ENCODE data around the gene TTC12. TPM values are rescaled to one million over a fixed set of nuclear protein-coding genes. Genes with fewer than 3 reads are reported as not detected.
"Not testable (repeated sequence)": the region's sequence is repeated elsewhere in the genome, so short reads cannot be mapped to it uniquely, and the experiment has no call there.

TTC12 gene
- polyA plus RNA-seq, 1 donor = 48.4 TPM

DNA sequence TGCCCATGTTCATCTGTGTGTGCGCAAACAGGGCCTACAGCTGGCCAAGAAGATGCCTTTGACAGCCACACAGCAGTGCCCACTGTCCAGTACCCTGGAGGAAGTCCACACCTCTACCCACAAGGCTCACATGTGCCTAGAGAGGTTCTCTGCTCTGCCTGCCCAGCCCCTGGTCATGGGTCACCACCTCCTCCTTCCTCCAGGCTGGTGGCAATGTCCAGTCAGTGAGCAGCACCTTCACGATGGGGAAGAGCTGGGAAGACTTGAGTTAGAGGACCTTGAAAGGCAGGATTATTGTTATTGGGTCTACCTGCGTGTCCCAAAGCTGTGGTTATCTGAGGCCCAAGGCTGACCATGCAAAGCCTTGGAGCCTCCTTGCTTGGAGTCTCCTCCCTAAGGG, 28.4 kb upstream of the TTC12 start:
- no peak for DNase-seq

DNA sequence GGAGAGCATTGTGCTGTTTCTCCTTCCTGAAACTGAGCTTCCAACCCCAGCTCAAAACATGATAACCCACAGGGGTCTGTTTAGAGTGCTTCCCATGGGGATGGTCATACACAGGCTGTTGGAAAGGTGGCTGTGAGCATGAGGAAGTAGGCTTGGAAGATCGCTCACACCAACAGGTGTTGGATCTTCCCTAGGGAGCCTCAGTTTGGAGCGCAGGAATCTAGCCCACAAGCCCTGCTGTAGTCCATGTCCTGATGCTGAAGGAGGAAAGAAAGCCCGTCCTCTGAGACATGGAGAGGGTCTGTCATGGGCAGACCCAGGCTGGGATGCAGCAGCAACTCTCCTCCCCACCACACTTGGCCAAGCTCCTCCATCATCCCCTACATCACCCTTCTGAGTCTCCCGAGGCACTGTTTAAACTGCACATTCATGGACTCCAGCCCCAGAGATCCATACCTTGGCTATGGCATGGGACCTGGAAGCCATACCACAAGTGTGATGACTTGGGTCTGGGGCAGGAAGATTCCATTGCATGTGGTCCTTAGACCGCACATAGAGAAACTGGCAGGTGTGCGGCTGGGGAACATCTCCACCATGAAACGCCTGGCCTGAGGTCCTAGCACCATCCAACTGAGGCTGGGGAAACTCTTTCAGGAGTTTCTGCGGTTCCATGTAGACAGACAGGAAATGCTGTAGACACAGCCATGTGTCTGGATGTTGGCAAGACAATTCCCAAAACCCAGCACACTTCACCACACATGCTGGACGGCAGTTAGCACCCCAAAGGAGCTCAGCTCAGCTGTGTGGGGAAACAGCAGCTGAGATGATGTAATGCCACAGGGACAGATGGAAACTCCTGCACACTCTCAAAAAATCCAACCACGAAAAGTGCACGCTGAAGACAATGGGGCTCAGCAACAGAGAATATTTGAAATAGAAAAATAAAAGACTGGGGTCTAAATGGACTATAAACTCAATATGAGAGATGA, 27.6 kb upstream of the TTC12 start:
- no peak for DNase-seq

DNA sequence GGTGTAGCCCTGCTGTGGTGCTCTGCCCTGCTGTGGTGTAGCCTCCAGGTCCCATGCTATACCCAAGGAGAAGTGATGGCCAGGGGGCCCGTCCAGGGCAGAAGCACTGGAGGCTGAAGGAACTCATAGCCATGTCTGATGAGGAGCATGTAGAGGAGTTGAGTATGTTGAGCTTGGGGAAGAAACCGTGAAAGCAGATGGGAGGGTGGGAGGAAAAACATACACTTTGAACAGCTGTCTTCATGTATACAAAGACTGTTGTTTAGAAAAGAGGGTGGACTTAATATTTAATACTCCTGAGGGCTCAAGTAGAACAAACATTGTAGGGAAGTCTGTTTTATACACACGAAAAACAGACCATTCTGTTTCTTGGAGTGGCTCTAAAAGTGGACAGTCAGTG, 26.6 kb upstream of the TTC12 start:
- DNase-seq = no peak

DNA sequence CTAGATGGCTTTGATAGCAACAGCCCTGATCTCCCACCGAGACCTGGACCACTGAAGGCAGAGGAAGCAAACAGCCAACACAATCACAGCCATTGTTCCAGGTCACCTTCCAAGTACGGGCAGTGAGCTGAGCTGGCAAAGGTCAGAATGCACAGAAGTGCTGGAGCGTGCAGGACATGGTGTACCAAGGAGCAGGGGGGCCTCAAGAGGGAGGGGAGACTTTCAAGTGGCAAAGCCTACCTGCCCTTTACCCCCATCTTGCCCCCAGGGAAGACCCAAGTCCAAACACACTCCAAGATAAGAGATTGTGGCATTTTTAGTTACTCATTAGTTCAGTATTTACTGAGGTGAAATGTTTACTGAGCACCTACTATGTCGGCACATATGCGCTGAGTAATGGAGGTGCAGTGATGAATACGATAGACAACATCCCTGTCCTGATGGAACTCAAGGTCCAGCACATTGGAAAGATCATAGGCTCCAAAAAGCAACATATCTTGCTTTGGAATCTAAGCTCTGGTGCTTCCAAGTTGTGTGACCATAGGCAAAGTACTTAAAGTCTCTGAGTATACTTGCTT, 26.0 kb upstream of the TTC12 start:
- no peak for DNase-seq

DNA sequence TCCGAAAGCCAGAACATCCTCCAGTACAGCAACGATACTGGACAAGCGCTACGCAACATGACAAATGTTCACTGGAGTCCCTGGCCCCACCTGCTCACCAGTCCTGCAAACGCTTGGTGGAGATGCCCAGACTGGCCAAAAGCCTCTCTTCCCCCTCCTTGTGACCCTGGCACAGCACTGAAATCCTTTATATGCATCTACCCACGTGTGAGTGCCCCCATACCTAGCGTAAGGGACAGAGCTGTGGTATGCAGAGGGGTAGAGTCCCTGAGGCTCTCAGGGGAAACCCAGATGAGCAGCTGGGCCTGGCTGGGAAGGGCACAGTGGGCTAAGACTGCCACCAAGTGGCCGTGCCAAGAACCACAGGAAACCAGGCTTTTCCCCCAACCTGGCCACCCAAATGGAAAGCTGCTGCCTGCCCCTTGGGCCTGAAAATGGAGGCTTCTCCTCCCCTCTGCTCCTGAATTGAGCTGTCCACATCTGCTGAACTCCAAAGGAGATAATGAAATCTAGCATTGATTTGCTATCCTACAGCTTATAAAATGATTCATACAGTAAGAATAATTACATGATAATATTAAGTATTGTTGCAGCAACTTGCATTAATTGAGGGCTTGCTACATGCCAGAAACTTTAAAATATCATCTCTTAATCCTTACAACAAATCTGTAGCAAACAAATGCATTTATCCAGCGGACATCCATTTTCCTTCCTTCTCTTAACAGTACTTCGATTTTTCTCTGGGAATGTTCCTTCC, 24.8 kb upstream of the TTC12 start:
- peak; percentile 50 for DNase-seq

DNA sequence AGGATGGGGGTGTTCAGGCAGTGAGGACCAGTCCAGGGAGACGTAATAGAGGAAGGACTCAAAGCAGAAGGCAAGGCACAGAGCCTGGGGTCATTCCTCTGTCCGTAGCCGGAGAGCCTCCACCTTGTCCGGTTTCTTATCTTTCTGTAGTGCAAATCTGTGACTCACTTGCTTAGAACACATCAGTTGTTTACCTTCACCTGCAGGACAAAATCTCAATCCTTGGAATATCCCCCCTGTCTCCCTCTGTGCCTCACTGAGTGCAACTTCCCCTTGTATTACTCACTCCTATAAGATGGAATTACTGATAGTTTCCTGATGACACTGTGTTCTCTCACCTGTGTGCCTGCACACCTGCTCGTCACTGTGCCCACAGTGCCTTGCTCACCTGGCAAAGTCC, 20.4 kb upstream of the TTC12 start:
- no peak for DNase-seq

DNA sequence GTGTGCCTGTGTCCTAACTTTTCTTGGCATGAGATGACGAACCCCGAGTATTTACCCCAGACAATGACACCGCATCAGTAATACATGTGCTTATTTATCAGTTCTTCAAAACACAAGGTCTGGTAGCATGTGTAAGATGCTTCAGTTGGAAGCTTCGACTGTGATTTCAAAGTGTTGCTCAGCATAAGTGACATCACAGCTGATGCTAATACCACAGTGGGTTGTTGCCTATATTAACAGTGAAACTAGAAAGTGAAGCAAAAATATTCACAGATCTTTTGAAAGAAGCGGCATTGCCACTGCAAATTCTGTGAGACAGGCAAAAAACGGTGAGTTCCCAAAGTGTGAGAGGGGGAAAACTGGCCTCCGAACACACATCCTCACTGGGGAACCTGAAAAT, 18.4 kb upstream of the TTC12 start:
- DNase-seq = no peak

DNA sequence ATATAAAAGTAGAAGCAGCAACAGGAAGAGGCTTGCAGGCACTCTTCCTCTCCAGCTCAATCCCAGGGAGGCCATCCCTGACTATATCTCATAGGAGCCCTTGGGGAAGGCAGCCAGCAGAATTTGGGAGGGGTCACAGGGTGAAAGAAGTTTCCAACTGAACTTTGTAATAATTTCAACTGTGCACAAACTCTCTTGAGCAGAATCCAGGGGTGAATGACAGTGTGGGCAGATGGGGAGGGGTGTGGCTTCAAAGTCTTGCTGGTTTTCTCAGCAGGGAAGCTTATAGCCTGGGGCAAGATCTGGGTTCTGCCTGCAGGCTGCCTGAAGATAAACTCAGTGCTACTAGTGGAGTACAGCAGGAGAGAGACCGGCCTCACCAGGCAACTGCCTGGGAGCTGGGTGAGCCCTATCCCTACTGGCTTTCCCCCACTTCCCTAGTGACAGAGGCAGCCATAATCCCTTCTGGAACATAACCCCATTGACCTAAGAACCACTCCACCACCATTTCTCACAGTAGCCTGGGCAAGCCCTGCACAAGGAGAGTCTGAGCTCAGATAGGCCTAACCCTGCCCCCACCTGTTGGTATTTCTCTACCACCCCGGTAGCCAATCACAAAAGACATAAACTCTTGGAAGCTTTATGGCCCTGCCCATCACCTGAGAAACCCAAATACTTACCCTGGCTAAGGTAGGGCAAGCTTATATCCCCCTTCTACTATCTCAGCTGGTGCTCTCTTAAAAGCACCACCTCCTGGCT, 17.8 kb upstream of the TTC12 start:
- no peak for DNase-seq

DNA sequence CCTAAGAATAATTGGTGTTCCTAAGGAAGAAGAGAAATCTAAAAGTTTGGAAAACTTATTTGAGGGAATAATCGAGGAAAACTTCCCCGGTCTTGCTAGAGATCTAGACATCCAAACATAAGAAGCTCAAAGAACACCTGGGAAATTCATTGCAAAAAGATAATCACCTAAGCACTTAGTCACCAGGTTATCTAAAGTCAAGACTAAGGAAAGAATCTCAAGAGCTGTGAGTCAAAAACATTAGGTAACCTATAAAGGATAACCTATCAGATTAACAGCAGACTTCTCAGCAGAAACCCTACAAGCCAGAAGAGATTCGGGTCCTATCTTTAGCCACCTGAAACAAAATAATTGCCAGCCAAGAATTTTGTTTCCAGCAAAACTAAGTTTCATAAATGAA, 15.9 kb upstream of the TTC12 start:
- not testable (repeated sequence) for DNase-seq

DNA sequence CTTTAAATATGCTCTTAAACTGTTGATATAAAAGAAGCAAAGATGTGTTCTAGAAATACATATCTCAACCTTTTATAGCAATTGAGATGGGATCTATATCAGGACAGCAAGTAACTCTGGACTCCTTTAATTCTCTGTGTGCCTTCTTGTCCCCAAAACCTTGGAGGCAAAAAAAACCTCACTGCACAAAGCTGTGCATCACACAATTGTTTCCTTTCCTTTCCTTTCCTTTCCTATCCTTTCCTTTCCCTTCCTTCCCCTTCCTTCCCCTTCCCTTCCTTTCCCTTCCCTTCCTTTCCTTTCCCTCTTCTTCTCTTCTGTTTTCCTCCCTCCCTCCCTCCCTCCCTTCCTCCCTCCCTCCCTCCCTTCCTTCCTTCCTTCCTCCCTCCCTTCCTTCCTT, 9.5 kb upstream of the TTC12 start:
- no peak for DNase-seq

DNA sequence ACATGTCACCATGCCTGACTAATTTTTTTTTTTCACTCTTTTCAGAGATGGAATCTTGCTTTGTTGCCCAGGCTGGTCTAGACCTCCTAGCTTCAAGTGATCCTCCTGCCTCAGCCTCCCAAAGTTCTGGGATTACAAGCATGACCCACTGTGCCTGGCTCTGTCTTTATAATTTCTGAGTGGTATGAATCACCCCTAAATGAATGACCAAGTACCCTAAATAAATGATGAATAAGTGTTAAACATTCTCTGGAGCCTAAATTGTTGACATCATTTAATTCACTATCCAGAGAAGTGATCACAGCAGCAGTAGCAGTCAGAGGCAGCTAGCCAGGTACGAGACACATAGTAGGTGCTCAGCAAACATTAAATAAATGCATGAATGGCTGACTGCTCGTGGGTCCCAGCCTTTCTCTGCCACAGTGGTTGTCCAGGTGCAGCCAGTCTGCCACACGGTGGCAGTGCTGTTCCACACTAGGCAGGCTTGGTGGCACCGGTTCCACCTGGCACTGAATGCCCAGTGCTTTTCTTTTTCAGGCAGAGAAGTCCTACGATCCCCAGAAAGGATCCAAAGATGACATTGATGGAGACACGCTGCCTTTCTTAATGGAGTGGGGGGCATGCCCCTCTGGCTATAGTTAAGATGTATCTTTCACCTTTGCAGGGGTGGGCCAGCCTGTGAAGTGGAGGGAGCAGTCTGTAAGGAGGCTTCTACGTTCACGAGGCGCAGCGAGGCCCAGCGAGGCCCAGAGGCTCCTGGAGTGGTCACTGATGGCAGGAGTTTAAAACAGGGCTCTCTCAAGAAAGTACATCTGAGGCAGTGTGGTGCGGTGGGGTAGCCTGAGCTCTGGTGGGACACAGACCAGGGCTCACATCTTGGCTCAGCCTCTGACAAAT, 8.7 kb upstream of the TTC12 start:
- DNase-seq = peak; percentile 57

DNA sequence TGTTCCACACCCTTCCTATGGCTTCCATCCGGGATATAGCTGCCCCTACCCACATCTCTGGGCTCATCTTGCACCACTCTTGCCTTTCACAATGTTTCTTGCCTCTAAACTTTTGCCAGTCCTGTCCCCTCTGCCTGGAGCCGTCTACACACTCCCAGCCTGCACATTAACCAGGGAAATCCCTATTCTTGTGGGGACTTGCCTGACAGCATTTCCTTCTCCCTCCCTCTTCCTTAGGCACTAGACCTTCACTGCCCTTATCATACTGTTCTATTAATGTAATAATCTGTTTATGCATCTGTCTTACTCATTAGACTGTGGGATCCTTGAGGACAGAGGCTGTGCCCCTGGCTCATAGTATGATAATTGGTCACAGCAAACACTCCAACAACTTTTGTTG, 5.8 kb upstream of the TTC12 start:
- no peak for DNase-seq

DNA sequence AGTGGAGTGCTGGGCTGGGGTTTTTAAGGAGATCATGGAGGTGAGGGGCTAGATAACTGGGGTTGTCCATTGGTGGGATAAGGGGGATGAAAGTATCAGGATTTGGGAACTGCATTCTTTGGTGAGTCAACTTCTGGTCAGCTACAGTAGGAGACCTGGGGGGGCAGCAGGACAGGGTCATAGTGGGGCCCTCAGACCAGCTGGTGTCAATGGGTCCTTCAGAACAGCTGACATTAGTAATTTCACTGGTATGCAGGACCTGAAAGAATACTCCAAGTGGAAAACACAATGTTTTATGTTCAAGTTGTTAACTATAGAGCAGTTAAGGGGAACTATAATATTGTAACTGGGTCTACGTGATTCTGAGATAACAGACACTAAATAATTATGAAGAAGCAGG, 2.8 kb upstream of the TTC12 start:
- no peak for DNase-seq

DNA sequence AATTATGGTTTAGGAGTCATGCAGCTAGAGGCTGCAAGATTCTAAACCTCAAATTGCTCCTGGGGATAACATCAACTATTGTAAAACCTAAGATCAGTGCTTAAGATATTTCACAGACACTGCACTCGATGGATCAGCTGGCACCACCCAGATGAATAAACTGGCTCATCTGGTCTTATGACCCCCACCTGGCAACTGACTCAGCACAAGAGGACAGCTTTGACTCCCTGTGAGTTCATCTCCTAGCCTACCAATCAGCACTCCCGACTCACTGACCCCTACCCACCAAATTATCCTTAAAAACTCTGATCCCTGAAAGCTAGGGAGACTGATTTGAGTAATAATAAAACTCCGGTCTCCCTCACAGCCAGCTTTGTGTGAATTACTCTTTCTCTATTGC, 782 bp upstream of the TTC12 start:
- DNase-seq = no peak

DNA sequence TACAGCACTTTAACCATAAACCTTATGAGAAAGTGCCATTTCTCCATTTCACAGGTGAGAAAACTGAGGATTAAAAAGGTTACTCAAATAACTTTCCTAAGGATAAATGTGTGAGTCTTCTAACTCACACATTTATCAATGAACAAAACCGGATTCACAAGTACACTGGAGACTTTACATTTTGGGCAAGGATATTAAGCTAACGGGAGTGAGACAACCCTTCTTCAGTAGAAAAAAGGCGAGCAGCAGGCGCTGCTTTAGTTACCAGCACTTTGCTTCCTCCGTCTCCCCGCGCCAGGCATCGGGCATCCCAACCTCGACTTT, 356 bp upstream of the TTC12 start:
- DNase-seq = no peak

DNA sequence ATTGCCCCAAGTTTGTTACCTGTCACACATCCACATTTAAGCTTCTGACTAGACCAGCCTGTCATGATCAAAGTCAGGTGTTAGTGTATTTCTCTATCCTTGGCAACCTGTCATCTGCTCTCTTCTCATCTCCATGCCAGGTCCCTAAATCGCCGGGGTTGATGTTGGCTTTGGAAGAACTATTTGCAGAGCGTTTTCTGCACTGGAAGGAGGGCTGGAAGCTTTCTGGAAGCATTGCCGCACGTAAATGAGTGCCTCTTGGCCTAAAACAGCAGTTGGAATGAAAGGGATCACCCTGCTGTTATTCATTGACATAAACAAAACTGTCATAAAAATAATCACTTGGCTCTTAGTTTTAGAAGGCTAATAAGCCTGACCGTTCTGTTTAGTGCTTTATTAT, 1.4 kb downstream of the TTC12 start:
- DNase-seq = peak; percentile 25

DNA sequence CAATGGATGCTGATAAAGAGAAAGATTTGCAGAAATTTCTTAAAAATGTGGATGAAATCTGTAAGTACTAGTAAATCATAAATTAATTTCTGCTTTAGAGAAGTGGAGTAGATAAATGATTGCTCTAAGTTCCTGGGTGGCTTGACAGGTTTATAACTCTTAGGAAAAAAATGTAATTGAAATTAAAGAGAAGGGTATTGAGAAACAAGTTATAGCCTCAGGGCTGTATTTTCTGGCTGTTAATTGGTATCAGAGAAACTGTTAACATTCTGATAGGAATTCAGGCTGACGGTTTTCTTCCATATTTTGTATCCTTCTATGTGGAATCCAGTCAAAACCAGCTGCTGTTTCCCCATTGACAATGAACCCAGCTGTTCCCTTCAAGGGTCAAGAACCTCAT, 1.9 kb downstream of the TTC12 start:
- no peak for DNase-seq

DNA sequence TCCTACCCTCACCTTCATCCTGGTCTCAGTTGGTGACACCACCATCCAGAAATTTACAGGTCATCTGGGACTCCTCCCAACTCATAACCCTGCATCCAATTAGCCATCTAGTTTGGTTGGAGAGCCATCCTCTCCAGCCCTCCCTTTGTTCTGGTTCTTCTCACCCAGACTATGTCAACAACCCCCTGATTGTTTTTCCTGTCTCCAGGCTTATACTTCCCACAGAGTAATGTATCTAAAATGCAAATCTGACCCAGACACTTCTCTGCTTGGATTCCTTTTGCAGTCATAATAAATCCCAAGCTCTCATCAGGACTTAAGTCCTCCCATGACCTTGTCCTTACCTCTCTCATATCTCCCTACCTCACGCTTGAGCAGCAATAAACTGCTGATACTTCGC, 3.0 kb downstream of the TTC12 start:
- DNase-seq = no peak

DNA sequence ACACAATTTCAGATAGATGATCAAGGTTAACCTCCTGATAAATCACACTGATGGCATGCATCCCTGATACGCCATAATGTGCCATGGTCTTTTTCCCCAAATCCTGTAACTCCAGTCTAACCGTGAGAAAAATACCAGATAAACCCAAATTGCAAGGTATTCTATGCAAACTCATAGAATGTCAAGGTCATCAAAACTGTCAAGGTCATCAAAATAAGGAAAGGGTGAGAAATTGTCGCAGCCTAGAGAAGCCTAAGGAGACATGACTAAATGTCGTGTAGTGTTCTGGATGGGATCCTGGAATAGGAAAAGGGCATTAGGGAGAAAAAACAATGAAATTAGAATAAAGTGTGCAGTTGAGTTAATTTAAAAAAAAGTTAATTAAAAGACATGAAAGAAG, 4.7 kb downstream of the TTC12 start:
- DNase-seq = no peak

DNA sequence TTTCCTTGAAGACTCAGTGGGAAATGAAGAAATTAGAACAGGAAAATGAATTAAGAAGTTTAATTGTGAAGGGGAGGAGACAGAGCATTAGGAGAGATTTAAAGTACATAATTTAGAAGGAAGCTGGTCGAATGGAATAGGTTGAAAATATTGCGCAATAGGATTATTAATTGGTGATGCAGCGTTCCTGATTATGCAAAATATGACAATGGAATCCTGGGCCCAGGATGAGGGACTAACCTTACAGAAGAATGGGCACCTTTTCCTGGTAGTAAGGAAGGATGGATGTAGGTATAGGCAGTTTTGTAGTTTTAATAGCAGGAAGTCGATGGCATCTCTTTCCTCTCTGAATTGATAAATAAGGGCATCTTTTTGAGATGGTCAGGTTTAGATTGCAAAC, 7.8 kb downstream of the TTC12 start:
- DNase-seq = no peak

DNA sequence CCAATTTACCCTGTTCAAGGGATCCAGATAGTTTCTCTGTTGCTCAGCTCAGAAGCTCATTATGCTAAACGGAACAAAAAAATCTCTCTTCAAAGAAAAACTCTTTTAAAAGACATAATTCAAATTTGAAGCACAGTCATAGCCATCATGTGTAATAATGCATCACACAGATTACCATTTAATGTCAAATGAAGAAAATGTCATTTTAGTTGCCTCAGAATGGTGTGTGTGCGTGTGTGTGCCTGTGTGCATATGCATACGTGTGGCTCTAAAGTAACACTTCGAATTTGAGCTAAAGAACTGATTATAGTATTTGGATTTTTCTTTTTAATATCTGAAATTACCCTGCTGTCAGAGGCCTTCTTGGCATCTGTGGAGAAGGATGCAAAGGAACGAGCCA, 9.9 kb downstream of the TTC12 start:
- DNase-seq = no peak
